Hepatocyte (in vitro differentiated cells): ENCODE results near the gene TNFAIP8L2.

Experiments
- CTCF ChIP-seq: fragments of 200-600 bp; sonication (generic); IDR thresholded peaks from 2 replicates; pipeline ENCODE4 v1.5.1; 2016; ENCODE audit warnings: antibody characterized with exemption, mild to moderate bottlenecking; ENCODE audit not compliant: poor library complexity
- EZH2 ChIP-seq: fragments of 200-600 bp; sonication (generic); IDR thresholded peaks from 2 replicates; pipeline ENCODE4 v1.6.1; 2016; ENCODE audit warnings: antibody characterized with exemption, mild to moderate bottlenecking, borderline replicate concordance

GRCh38 chr1:151130987-151131586 lies 25.4 kb upstream of the TNFAIP8L2 start:
- TF ChIP-seq CTCF (no peak), EZH2 (no peak)
